ENCODE results near the gene TSPAN9.

The TSPAN9 gene

GRCh38 chr12:3313675-3314663, 236.8 kb downstream of the TSPAN9 start:
- DNase-seq (ENCODE audit: low read depth in 2 of 2), result no peak

- DNase-seq (ENCODE audit: low read depth in 2 of 2), result no peak
Measured at GRCh38 chr12:3315201-3315661, 238.1 kb downstream of the TSPAN9 start.

GRCh38 chr12:3316776-3317480, 239.7 kb downstream of the TSPAN9 start:
- DNase-seq (ENCODE audit: low read depth in 2 of 2), result no peak

GRCh38 chr12:3317481-3317815, 240.3 kb downstream of the TSPAN9 start:
- DNase-seq (ENCODE audit: low read depth in 2 of 2), result no peak

- DNase-seq (ENCODE audit: low read depth in 2 of 2), result no peak
Measured at GRCh38 chr12:3317841-3318501, 240.8 kb downstream of the TSPAN9 start.

GRCh38 chr12:3319723-3320492, 242.7 kb downstream of the TSPAN9 start:
- DNase-seq (ENCODE audit: low read depth in 2 of 2), result no peak

GRCh38 chr12:3320881-3321509, 243.8 kb downstream of the TSPAN9 start:
- DNase-seq (ENCODE audit: low read depth in 2 of 2), result no peak

- no peak for DNase-seq (ENCODE audit: low read depth in 2 of 2)
Measured at GRCh38 chr12:3321881-3322280, 244.7 kb downstream of the TSPAN9 start.

GRCh38 chr12:3323002-3323685, 246.0 kb downstream of the TSPAN9 start:
- no peak for DNase-seq (ENCODE audit: low read depth in 2 of 2)

GRCh38 chr12:3325736-3326135, 248.6 kb downstream of the TSPAN9 start:
- no peak for DNase-seq (ENCODE audit: low read depth in 2 of 2)

- DNase-seq (ENCODE audit: low read depth in 2 of 2), result no peak
Measured at GRCh38 chr12:3326156-3326849, 249.1 kb downstream of the TSPAN9 start.

GRCh38 chr12:3326850-3327780, 249.9 kb downstream of the TSPAN9 start:
- no peak for DNase-seq (ENCODE audit: low read depth in 2 of 2)

- no peak for DNase-seq (ENCODE audit: low read depth in 2 of 2)
Measured at GRCh38 chr12:3328081-3328480, 250.9 kb downstream of the TSPAN9 start.

- DNase-seq (ENCODE audit: low read depth in 2 of 2), result no peak
Measured at GRCh38 chr12:3328571-3328970, 251.4 kb downstream of the TSPAN9 start.

- no peak for DNase-seq (ENCODE audit: low read depth in 2 of 2)
Measured at GRCh38 chr12:3329361-3329760, 252.2 kb downstream of the TSPAN9 start.

GRCh38 chr12:3330976-3331510, 253.9 kb downstream of the TSPAN9 start:
- DNase-seq (ENCODE audit: low read depth in 2 of 2), result no peak

- no peak for DNase-seq (ENCODE audit: low read depth in 2 of 2)
Measured at GRCh38 chr12:3332188-3332587, 255.0 kb downstream of the TSPAN9 start.

GRCh38 chr12:3333583-3333982, 256.4 kb downstream of the TSPAN9 start:
- no peak for DNase-seq (ENCODE audit: low read depth in 2 of 2)

Data from stimulated activated CD8-positive, alpha-beta memory T cell treated with anti-CD3 and anti-CD28 coated beads, Interleukin-2, amount 100 ng/mL, for 48 hours (primary cell).